Right lobe of liver (tissue), 4 donors: ENCODE results near the gene BSG.

Experiments
- POLR2A ChIP-seq: fragments of 450-650 bp; IDR thresholded peaks from one replicate; pipeline ENCODE4 v1.6.1; 2017; ENCODE audit warnings: antibody characterized with exemption, mild to moderate bottlenecking
- TF ChIP-seq, protein P1 (sequence below), 4 donors: fragments of 200-600 bp in 3 of 4; fragments of 450-650 bp in 1 of 4; IDR thresholded peaks; one replicate each; pipeline versions ENCODE4 v1.5.1 to v1.8.0; 2016 to 2022; ENCODE audit warnings: antibody characterized with exemption in 4 of 4, mild to moderate bottlenecking in 2 of 4
- donor health status: DM: no; HTN: no; CAD: no.
- donor health status: DM: no; HTN: no; CAD: no.
- donor health status: DM: no; HTN: yes; CAD: no.

DNA sequence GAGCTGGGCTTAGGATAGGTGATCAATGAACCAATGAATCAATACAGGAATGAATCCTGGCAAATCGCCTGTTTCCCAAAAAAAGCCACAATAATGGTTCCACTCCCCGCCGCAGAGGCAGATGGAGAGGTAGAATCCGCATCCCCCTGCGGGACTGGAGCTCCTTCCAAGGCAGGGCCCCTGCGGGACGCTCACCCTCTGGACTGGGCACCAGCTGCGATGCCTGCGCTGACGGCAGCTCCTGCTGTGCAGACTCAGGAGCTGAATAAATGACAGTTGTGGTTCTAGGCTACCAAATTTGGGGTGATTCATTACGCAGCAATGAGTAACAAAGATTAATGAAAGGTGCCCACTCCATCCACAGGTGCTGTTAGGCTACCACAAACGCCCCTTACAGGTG, 49.7 kb upstream of the BSG start:
- TF ChIP-seq, protein P1, sequence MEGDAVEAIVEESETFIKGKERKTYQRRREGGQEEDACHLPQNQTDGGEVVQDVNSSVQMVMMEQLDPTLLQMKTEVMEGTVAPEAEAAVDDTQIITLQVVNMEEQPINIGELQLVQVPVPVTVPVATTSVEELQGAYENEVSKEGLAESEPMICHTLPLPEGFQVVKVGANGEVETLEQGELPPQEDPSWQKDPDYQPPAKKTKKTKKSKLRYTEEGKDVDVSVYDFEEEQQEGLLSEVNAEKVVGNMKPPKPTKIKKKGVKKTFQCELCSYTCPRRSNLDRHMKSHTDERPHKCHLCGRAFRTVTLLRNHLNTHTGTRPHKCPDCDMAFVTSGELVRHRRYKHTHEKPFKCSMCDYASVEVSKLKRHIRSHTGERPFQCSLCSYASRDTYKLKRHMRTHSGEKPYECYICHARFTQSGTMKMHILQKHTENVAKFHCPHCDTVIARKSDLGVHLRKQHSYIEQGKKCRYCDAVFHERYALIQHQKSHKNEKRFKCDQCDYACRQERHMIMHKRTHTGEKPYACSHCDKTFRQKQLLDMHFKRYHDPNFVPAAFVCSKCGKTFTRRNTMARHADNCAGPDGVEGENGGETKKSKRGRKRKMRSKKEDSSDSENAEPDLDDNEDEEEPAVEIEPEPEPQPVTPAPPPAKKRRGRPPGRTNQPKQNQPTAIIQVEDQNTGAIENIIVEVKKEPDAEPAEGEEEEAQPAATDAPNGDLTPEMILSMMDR (IDR thresholded peaks at IDR 0.05), result no peak
- TF ChIP-seq POLR2A, result no peak
